Effector memory CD4-positive, alpha-beta T cell (primary cell): ENCODE measurements around the gene AJAP1.

ENCODE experiments used
- DNase-seq, 3 donors: peaks; one replicate each; pipeline ENCODE4 v3.0.0-alpha.2; 2020
- H3K27ac ChIP-seq: 2 replicates; pipeline ENCODE4 v1.7.0; 2013; ENCODE audit warnings: mild to moderate bottlenecking, low read length, moderate library complexity; ENCODE audit not compliant: insufficient read depth, poor library complexity, severe bottlenecking
- H3K27me3 ChIP-seq: replicated peaks from 2 replicates; pipeline ENCODE4 v1.7.0; 2013; ENCODE audit warnings: mild to moderate bottlenecking, low read length; ENCODE audit not compliant: insufficient read depth, control insufficient read depth, poor library complexity, severe bottlenecking
- H3K36me3 ChIP-seq: 2 replicates; pipeline ENCODE4 v1.7.0; 2013; ENCODE audit warnings: mild to moderate bottlenecking, low read length, moderate library complexity; ENCODE audit not compliant: control insufficient read depth, insufficient read depth
- H3K4me1 ChIP-seq: 2 replicates; pipeline ENCODE4 v1.7.0; 2013; ENCODE audit warnings: low read length, mild to moderate bottlenecking; ENCODE audit not compliant: control insufficient read depth, insufficient read depth, poor library complexity, severe bottlenecking
- H3K4me3 ChIP-seq: 2 replicates; pipeline ENCODE4 v1.7.0; 2013; ENCODE audit warnings: low read length, low read depth, mild to moderate bottlenecking; ENCODE audit not compliant: insufficient read depth, poor library complexity, severe bottlenecking
- H3K9me3 ChIP-seq: 2 replicates; pipeline ENCODE4 v1.7.0; 2013; ENCODE audit warnings: mild to moderate bottlenecking, low read length, moderate library complexity; ENCODE audit not compliant: control insufficient read depth

AJAP1 gene

GRCh38 chr1:4726620-4727341 is 72.4 kb downstream of the AJAP1 start:
- Histone ChIP-seq H3K4me1 (no peaks in the 10 kb centered on the region), H3K9me3 (no peaks in the 10 kb centered on the region), H3K27ac (no peak overlapping the region), H3K36me3 (no peaks in the 10 kb centered on the region), H3K4me3 (no peak overlapping the region), H3K27me3 (no peaks in the 10 kb centered on the region)
- DNase-seq, result no peak

- H3K27me3 ChIP-seq, result no peaks in the 10 kb centered on the region
- H3K36me3 ChIP-seq, result no peaks in the 10 kb centered on the region
- no peaks in the 10 kb centered on the region for H3K4me1 ChIP-seq
- H3K27ac ChIP-seq, result no peak overlapping the region
- DNase-seq, result no peak
- H3K9me3 ChIP-seq, result no peaks in the 10 kb centered on the region
- H3K4me3 ChIP-seq, result no peak overlapping the region
These were observed 74.1 kb downstream of the AJAP1 start for GRCh38 chr1:4728319-4729089.

- no peak for DNase-seq
- Histone ChIP-seq H3K4me1 (no peaks in the 10 kb centered on the region), H3K36me3 (no peaks in the 10 kb centered on the region), H3K27me3 (no peaks in the 10 kb centered on the region), H3K4me3 (no peak overlapping the region), H3K27ac (no peak overlapping the region), H3K9me3 (no peaks in the 10 kb centered on the region)
These were observed 74.7 kb downstream of the AJAP1 start for GRCh38 chr1:4729090-4729471.

- H3K9me3 ChIP-seq, result no peaks in the 10 kb centered on the region
These were observed 75.7 kb downstream of the AJAP1 start for GRCh38 chr1:4730078-4730477.

GRCh38 chr1:4733446-4734177 is 79.2 kb downstream of the AJAP1 start:
- H3K27me3 ChIP-seq, result no peaks in the 10 kb centered on the region
- no peaks in the 10 kb centered on the region for H3K36me3 ChIP-seq
- no peak for DNase-seq
- no peaks in the 10 kb centered on the region for H3K4me1 ChIP-seq
- no peaks in the 10 kb centered on the region for H3K9me3 ChIP-seq
- no peak overlapping the region for H3K27ac ChIP-seq
- H3K4me3 ChIP-seq, result no peak overlapping the region

More at GRCh38 chr1:4730078-4730477, 75.7 kb downstream of the AJAP1 start:
- no peak for DNase-seq
- Histone ChIP-seq H3K27me3 (no peaks in the 10 kb centered on the region), H3K36me3 (no peaks in the 10 kb centered on the region), H3K27ac (no peak overlapping the region), H3K4me1 (no peaks in the 10 kb centered on the region), H3K4me3 (no peak overlapping the region)

GRCh38 chr1:4734219-4734618 is 79.8 kb downstream of the AJAP1 start:
- Histone ChIP-seq H3K4me1 (no peaks in the 10 kb centered on the region), H3K36me3 (no peaks in the 10 kb centered on the region), H3K27ac (no peak overlapping the region), H3K27me3 (no peaks in the 10 kb centered on the region), H3K9me3 (no peaks in the 10 kb centered on the region), H3K4me3 (no peak overlapping the region)
- DNase-seq, result no peak

- no peaks in the 10 kb centered on the region for H3K27me3 ChIP-seq
- H3K4me1 ChIP-seq, result no peaks in the 10 kb centered on the region
- H3K4me3 ChIP-seq, result no peak overlapping the region
- H3K9me3 ChIP-seq, result no peaks in the 10 kb centered on the region
- DNase-seq, result no peak
- H3K27ac ChIP-seq, result no peak overlapping the region
- H3K36me3 ChIP-seq, result no peaks in the 10 kb centered on the region
These were observed 80.4 kb downstream of the AJAP1 start for GRCh38 chr1:4734791-4735190.

GRCh38 chr1:4736254-4736653 is 81.8 kb downstream of the AJAP1 start:
- no peaks in the 10 kb centered on the region for H3K27me3 ChIP-seq
- no peak overlapping the region for H3K4me3 ChIP-seq
- H3K27ac ChIP-seq, result no peak overlapping the region

GRCh38 chr1:4741876-4742423 is 87.5 kb downstream of the AJAP1 start:
- Histone ChIP-seq H3K9me3 (no peaks in the 10 kb centered on the region), H3K27me3 (no peaks in the 10 kb centered on the region), H3K4me1 (no peaks in the 10 kb centered on the region), H3K36me3 (no peaks in the 10 kb centered on the region), H3K27ac (no peak overlapping the region), H3K4me3 (no peak overlapping the region)
- DNase-seq, result no peak

More at GRCh38 chr1:4736254-4736653, 81.8 kb downstream of the AJAP1 start:
- H3K4me1 ChIP-seq, result no peaks in the 10 kb centered on the region
- H3K36me3 ChIP-seq, result no peaks in the 10 kb centered on the region
- no peaks in the 10 kb centered on the region for H3K9me3 ChIP-seq
- no peak for DNase-seq
